Mammary epithelial cell (primary cell): ENCODE data around the gene SPATS2.

Experiments
- EZH2 ChIP-seq: IDR thresholded peaks from 2 replicates; pipeline ENCODE4 v1.6.1; 2012; ENCODE audit warnings: low read length, inconsistent platforms, borderline replicate concordance
- TF ChIP-seq, protein P1 (sequence below), 2 donors: IDR thresholded peaks in 1 of 2; conservative IDR thresholded peaks in 1 of 2; 2 replicates each; pipeline ENCODE4 v1.5.1; 2011 to 2012; ENCODE audit warnings: inconsistent platforms in 2 of 2, low read length in 2 of 2, mild to moderate bottlenecking in 2 of 2, control low read depth in 1 of 2, low read depth in 1 of 2; ENCODE audit not compliant: insufficient read depth in 1 of 2; ENCODE audit errors: extremely low read depth in 1 of 2

GRCh38 chr12:49328816-49329215, 38.4 kb upstream of the SPATS2 start:
- TF ChIP-seq, protein P1, sequence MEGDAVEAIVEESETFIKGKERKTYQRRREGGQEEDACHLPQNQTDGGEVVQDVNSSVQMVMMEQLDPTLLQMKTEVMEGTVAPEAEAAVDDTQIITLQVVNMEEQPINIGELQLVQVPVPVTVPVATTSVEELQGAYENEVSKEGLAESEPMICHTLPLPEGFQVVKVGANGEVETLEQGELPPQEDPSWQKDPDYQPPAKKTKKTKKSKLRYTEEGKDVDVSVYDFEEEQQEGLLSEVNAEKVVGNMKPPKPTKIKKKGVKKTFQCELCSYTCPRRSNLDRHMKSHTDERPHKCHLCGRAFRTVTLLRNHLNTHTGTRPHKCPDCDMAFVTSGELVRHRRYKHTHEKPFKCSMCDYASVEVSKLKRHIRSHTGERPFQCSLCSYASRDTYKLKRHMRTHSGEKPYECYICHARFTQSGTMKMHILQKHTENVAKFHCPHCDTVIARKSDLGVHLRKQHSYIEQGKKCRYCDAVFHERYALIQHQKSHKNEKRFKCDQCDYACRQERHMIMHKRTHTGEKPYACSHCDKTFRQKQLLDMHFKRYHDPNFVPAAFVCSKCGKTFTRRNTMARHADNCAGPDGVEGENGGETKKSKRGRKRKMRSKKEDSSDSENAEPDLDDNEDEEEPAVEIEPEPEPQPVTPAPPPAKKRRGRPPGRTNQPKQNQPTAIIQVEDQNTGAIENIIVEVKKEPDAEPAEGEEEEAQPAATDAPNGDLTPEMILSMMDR (conservative IDR thresholded peaks at IDR 0.05 in 1 of 2, IDR thresholded peaks at IDR 0.05 in 1 of 2; ENCODE audit: extremely low read depth in 1 of 2, insufficient read depth in 1 of 2, low read depth in 1 of 2, low read length in 2 of 2) = no peak
- TF ChIP-seq EZH2 = no peak
